ENCODE data around the gene HHIPL1.

The HHIPL1 gene

GRCh38 chr14:99726538-99727095, 81.7 kb downstream of the HHIPL1 start:
- Mint-ChIP-seq H3K4me3 (no peak overlapping the region), H3K36me3 (ENCODE audit: low read depth) (no peaks in the 10 kb centered on the region), H3K27me3 (ENCODE audit: low read depth) (peaks cover 15% of the 10 kb centered on the region), H3K4me1 (ENCODE audit: low read depth) (no peaks in the 10 kb centered on the region), H3K27ac (no peak overlapping the region), H3K9me3 (no peaks in the 10 kb centered on the region)
- no peak for DNase-seq (ENCODE audit: low spot score)

DNA sequence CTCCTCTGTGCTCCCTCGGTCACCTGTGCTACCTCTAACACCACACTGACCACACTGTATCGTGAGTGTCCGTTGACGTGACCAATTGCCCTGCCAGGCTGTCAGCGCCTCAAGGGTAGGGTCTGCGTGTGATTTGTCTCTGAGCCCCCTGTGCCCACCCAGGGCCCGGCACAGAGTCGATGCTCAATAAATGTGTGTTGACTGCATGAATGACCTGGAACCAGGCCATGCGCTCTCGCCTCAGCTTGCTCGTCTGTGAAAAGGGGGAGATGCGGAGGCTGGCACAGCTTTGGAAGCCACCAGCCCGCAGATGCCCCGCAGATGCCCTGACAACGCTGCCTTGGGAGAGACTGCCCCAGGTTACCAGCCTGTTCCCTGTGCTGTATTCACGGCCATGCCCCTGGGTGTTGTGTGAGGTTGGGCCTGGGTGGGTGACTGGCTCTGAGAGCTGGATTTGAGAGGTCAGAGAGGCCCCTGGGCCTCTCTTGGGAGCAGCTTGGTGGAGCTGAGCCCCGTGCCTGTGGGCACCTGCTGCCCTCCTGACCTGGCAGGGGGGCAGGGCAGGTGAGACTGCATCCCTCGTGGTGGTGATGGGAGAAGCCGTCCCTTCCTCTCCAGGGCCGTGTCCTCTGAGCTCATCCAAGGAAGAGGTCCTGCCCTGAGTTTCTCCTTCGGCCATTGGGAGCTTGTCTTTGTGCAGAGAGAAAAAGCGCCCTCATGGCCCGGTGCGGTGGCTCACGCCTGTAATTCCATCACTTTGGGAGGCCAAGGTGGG, 82.4 kb downstream of the HHIPL1 start:
- Mint-ChIP-seq H3K27me3 (ENCODE audit: low read depth) (peaks cover 15% of the 10 kb centered on the region), H3K36me3 (ENCODE audit: low read depth) (no peaks in the 10 kb centered on the region), H3K4me3 (no peak overlapping the region), H3K9me3 (no peaks in the 10 kb centered on the region), H3K27ac (no peak overlapping the region), H3K4me1 (ENCODE audit: low read depth) (no peaks in the 10 kb centered on the region)
- DNase-seq (ENCODE audit: low spot score) = no peak

DNA sequence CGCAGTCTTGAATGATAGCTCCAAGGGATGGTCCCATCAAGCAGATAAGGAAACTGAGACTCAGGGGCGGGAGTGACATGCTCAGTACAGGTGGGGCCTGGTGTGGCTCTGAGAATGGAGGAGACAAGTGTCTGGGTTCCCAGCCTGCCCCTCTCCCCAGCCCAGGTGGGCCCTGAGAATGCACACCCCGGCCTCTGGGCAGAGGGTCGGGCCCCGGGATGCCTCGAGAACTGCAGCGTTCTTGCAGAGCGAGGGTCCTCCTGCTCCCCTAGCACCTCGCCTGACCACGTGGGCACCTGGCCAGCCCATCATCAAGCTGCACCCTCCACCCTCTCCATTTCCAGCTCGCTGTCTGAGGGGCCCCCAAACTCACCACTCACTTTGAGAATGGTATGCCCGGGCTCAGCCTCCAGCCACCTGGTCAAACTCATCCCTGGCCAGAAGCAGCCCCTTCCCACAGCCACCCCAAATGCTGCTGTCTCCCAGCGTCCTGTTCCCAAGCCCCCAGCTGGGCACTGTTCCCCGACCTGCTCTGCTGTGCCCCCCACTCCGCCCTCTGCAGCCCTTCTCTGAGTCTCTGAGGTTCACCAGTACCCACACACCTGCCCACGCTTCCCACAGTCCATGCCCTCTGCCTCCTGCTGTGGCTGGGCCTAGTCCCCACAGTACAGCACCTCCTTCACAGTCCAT, 83.4 kb downstream of the HHIPL1 start:
- no peak for DNase-seq (ENCODE audit: low spot score)
- peaks cover 17% of the 10 kb centered on the region for H3K27me3 Mint-ChIP-seq (ENCODE audit: low read depth)
- no peak overlapping the region for H3K4me3 Mint-ChIP-seq
- no peaks in the 10 kb centered on the region for H3K36me3 Mint-ChIP-seq (ENCODE audit: low read depth)
- no peaks in the 10 kb centered on the region for H3K4me1 Mint-ChIP-seq (ENCODE audit: low read depth)
- H3K27ac Mint-ChIP-seq = no peak overlapping the region
- H3K9me3 Mint-ChIP-seq = no peaks in the 10 kb centered on the region

DNA sequence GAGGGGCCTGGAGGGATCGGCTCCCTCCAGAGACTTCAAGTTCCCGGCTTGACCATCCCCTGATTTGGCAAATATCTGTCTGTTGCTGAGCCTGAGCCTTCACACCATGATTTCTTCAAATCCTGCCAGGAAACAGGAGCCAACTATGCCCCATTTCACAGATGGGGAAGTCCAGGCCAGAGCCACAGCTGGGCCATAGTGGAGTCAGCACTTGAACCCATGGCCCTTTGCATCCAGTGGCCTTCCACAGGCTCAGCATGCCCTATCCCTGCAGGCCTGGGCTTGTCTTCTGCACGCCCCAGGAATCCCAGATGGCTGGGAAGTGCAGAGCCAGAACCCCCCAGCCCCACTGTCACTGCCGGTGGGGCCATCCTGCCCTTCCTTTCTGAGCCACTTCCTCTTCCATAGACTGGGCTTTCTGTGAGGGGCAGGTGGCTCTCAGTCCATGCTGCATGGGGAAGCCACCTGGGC, 84.1 kb downstream of the HHIPL1 start:
- H3K4me3 Mint-ChIP-seq = no peak overlapping the region
- no peaks in the 10 kb centered on the region for H3K9me3 Mint-ChIP-seq
- H3K36me3 Mint-ChIP-seq (ENCODE audit: low read depth) = no peaks in the 10 kb centered on the region
- DNase-seq (ENCODE audit: low spot score) = no peak
- H3K27ac Mint-ChIP-seq = no peak overlapping the region
- H3K4me1 Mint-ChIP-seq (ENCODE audit: low read depth) = no peaks in the 10 kb centered on the region
- H3K27me3 Mint-ChIP-seq (ENCODE audit: low read depth) = peaks cover 17% of the 10 kb centered on the region

Data from T-helper 2 cell treated with Interferon-gamma antibody and Interleukin-4, amounts not matched to agents 5 μg/mL and 100 μg/mL, for 36 hours (primary cell).